ENCODE results near the gene CAPG.

The CAPG gene, protein sequence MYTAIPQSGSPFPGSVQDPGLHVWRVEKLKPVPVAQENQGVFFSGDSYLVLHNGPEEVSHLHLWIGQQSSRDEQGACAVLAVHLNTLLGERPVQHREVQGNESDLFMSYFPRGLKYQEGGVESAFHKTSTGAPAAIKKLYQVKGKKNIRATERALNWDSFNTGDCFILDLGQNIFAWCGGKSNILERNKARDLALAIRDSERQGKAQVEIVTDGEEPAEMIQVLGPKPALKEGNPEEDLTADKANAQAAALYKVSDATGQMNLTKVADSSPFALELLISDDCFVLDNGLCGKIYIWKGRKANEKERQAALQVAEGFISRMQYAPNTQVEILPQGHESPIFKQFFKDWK

DNA sequence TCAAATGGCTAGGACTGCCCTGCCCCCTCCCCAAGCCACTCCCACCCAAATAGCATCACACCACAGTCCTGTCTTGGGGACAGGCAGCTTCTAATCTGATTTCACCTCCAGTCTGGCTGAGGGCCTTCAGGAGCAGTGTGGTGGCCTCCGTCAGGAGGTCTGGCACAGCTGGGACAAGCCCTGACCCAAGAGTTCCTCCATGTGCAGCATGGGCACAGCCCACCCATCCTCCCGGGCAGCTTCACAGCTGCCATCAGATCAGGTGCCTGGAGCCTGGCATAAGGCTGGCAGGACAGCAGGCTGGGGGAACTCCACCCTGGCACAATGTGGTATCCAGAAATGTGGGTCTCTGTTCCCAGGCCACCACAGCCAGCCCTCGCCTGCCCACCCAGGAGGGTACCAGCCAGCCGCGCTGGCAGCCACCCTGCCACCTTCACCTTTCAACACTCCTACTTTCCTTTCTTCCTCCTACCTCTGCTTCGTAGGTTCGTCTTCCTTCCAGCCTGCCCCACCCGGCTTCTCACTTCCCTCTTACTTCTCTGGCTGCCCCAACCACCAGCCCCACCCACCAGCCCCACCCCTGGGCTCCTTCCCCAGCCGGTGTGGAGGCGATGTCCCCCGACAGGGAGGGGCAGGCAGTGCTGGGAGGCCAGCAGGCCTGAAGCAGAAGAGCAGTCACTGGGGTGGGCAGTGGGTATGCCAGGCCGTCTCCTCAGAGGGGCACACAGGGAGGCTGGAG is at the start of gene CAPG:
CAPG (minus strand) TSS at position 522 of the 739 bp plus-strand sequence. CDS start 8,221 bp downstream, outside the sequence.
- Histone ChIP-seq H2AFZ (ENCODE audit: low read depth, low read length) (no peak within 1 kb of the TSS), H3K9me3 (ENCODE audit: low read length) (no peaks in the 10 kb centered on the region), H3K4me3 (ENCODE audit: low read length) (no peak within 1 kb of the TSS), H3K36me3 (ENCODE audit: insufficient read depth, low read length) (no peaks in the 10 kb centered on the region), H3K27me3 (ENCODE audit: insufficient read depth, low read length) (peaks cover 11% of the 10 kb centered on the region), H3K4me1 (ENCODE audit: insufficient read depth, low read length) (peaks cover 5% of the 10 kb centered on the region)

DNA sequence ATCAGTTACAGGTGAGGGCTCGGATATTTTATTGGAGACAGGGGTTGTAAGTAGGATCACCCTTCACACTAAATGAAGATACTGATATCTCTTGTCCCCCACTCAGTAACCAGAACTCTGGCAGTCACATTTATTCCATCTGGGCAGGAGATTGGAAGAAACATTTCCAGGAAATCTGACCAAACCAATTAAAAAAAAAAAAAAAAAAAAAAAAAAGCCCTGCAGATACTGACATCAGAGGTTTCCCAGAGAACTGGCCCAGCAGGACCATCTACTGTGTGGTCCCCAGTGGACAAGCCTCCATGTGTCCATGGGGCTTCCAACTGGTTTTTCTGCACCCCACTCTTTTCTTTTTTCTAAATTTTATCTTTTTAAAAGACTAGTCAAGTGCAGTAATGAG is 49.6 kb upstream of the CAPG start:
- Histone ChIP-seq H2AFZ (ENCODE audit: low read depth, low read length) (no peak overlapping the region), H3K4me1 (ENCODE audit: insufficient read depth, low read length) (no peaks in the 10 kb centered on the region), H3K4me3 (ENCODE audit: low read length) (no peak overlapping the region), H3K36me3 (ENCODE audit: insufficient read depth, low read length) (no peaks in the 10 kb centered on the region), H3K9me3 (ENCODE audit: low read length) (no peaks in the 10 kb centered on the region), H3K27me3 (ENCODE audit: insufficient read depth, low read length) (no peaks in the 10 kb centered on the region)

DNA sequence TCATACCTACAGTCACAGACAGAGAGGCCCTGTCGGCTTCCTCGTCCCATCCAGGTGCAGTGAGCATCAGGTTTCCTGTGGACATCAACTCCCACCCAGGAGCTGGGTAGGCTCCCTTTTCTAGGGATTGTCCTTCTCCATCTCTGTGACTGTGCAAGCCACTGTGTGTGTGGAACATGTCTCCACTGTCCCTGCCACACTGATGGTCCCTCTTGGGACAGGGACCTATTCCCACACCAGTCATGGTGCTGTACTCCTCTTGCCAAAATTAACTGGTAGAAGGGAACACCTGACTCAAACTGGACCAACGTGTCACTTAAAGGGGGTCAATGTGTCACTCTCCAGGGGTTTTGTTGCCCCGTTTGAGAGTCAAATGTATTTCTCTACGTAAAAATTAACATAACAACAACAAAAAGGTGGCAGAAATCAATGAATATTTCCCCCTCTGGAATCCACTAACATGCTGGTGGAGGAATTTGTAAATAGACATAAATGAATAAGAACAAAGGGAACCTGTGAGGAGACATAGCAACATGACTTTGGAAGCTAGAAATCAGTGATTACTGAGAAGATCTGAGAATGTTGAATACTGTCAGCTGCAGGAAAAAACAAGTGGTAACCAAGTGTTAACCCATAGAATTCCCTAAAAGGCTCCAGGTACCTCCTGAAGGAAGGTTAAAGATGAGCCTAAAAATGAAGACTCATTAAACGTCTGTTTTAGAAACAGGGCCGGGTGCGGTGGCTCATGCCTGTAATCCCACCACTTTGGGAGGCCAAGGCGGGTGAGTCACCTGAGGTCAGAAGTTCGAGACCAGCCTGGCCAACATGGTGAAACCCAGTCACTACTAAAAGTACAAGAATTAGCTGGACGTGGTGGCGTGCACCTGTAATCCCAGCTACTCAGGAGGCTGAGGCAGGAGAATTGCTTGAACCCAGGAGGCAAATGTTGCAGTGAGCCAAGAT is 48.7 kb upstream of the CAPG start:
- Histone ChIP-seq H3K9me3 (ENCODE audit: low read length) (no peaks in the 10 kb centered on the region), H3K36me3 (ENCODE audit: insufficient read depth, low read length) (no peaks in the 10 kb centered on the region), H2AFZ (ENCODE audit: low read depth, low read length) (no peak overlapping the region), H3K4me3 (ENCODE audit: low read length) (no peak overlapping the region), H3K27me3 (ENCODE audit: insufficient read depth, low read length) (no peaks in the 10 kb centered on the region), H3K4me1 (ENCODE audit: insufficient read depth, low read length) (no peaks in the 10 kb centered on the region)

DNA sequence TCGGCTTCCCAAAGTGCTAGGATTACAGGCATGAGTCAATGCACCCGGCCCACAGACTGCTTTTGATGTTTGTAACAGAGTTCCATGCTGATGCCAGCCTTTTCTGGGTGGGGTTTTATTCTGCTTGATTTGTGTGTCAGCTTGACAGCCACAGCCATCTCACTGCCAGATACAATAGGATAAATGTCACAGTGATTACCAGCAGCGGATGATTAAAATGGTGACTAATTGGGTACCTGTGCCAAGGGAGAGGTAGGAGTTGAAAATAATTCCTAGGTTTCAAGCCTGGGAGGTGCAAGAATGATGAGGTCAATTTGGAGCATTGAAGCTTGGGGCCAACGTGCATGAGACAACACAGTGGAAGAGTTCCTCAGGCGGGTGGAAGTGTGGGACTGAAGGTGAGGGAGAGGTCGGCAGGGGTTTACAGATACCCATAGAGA is 47.7 kb upstream of the CAPG start:
- Histone ChIP-seq H3K27me3 (ENCODE audit: insufficient read depth, low read length) (no peaks in the 10 kb centered on the region), H3K4me1 (ENCODE audit: insufficient read depth, low read length) (no peaks in the 10 kb centered on the region), H3K36me3 (ENCODE audit: insufficient read depth, low read length) (no peaks in the 10 kb centered on the region), H3K9me3 (ENCODE audit: low read length) (no peaks in the 10 kb centered on the region), H2AFZ (ENCODE audit: low read depth, low read length) (no peak overlapping the region), H3K4me3 (ENCODE audit: low read length) (no peak overlapping the region)

DNA sequence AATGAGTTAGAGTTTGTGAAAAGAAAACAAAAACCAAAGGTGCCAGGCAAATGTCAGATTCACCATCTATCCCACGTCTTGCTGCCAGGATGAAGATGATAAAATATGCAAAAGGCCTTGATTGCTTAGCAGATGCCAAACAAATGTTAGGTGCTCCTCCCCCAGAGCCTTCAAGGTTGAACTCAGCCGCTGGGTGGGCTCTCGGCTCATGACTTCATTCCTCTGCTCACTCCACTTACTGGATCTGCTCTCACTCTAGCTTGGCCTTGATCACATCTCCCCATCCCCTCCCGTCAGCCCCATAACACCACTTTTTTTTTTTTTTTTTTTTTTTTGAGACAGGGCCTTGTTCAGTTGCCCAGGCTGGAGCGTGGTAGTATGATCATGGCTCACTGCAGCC is 46.9 kb upstream of the CAPG start:
- Histone ChIP-seq H3K36me3 (ENCODE audit: insufficient read depth, low read length) (no peaks in the 10 kb centered on the region), H3K4me1 (ENCODE audit: insufficient read depth, low read length) (no peaks in the 10 kb centered on the region), H3K9me3 (ENCODE audit: low read length) (no peaks in the 10 kb centered on the region), H2AFZ (ENCODE audit: low read depth, low read length) (no peak overlapping the region), H3K27me3 (ENCODE audit: insufficient read depth, low read length) (no peaks in the 10 kb centered on the region), H3K4me3 (ENCODE audit: low read length) (no peak overlapping the region)

DNA sequence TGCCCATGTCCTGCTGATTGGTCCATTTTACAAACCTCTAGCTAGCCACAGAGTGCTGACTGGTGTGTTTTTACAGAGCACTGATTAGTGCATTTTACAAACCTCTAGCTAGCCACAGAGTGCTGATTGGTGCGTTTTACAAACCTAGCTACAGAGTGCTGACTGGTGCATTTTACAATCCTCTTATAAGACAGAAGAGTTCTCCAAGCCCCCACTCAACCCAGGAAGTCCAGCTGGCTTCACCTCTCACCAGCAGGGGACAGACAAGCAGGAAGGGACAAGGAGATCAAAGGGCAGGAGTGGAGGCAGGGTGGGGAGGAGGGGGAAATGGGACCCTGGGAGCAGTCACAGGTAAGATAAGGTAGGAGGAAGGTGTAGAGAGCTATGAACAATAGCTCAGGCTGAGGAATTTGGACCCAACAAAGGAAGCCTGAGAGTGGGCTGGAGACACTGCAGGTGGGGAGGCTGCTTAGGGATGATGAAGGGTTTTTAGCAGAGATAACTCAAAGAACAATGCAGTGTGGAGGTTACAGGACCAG is 45.5 kb upstream of the CAPG start:
- no peaks in the 10 kb centered on the region for H3K27me3 ChIP-seq (ENCODE audit: insufficient read depth, low read length)
- H2AFZ ChIP-seq (ENCODE audit: low read depth, low read length), result no peak overlapping the region
- H3K4me3 ChIP-seq (ENCODE audit: low read length), result no peak overlapping the region
- H3K36me3 ChIP-seq (ENCODE audit: insufficient read depth, low read length), result no peaks in the 10 kb centered on the region
- no peaks in the 10 kb centered on the region for H3K9me3 ChIP-seq (ENCODE audit: low read length)
- H3K4me1 ChIP-seq (ENCODE audit: insufficient read depth, low read length), result no peaks in the 10 kb centered on the region

DNA sequence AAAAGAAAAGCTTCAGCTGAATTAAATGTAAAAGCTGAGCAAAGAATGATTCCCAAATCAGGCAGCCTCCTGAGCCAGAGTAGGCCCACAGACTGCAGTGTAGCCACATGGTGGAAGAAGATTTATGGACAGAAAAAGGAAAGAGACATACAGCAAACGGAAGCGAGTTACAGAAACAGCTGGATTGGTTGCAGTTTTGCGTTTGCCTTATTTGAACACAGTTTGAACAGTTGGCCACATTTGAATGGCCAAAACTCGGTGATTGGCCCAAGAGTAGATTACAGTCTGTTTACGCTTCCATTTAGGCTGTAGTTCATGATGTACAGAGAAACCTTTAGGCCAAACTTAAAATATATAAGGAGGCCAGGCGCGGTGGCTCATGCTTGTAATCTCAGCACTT is 43.4 kb upstream of the CAPG start:
- Histone ChIP-seq H3K27me3 (ENCODE audit: insufficient read depth, low read length) (no peaks in the 10 kb centered on the region), H3K4me3 (ENCODE audit: low read length) (no peak overlapping the region), H3K4me1 (ENCODE audit: insufficient read depth, low read length) (no peaks in the 10 kb centered on the region), H2AFZ (ENCODE audit: low read depth, low read length) (no peak overlapping the region), H3K36me3 (ENCODE audit: insufficient read depth, low read length) (no peaks in the 10 kb centered on the region), H3K9me3 (ENCODE audit: low read length) (no peaks in the 10 kb centered on the region)

DNA sequence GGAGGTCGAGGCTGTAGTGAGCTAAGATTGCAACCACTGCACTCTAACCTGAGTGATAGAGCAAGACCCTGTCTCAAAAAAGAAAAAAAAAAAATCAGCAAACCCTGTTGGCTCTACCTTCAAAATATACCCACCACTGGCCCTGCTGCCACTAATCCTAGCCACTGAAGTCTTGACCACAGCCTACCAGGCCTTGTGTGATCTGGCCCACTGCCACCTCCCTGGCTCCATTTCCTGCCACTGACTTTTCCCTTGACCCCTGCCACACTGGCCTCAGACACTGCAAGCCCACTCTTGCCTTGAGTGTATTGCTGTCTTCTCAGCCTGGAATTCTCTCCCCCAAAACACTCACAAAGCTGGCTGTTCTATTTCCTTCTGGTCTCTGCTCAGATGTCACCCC is 42.1 kb upstream of the CAPG start:
- Histone ChIP-seq H3K27me3 (ENCODE audit: insufficient read depth, low read length) (no peaks in the 10 kb centered on the region), H3K36me3 (ENCODE audit: insufficient read depth, low read length) (no peaks in the 10 kb centered on the region), H3K9me3 (ENCODE audit: low read length) (no peaks in the 10 kb centered on the region), H3K4me1 (ENCODE audit: insufficient read depth, low read length) (no peaks in the 10 kb centered on the region), H2AFZ (ENCODE audit: low read depth, low read length) (no peak overlapping the region), H3K4me3 (ENCODE audit: low read length) (no peak overlapping the region)

DNA sequence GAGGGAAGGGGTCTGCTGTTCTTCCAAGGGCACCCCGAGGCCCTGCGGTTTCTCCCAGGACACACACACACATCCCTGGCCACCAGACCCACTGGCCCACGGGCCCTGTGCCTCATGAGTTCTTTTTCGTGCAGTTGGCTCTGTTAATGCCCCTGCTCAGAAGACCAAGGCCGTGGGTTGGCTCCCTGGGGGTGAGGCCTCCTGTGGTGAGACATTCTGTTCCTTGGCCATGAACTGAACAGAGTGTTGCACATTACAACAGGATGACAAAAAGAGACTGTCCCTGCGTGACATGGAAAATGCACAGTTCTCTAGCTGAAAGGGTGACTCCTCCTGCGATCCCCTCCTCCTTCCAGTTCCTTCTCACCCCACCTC is 39.0 kb upstream of the CAPG start:
- H2AFZ ChIP-seq (ENCODE audit: low read depth, low read length), result no peak overlapping the region
- no peaks in the 10 kb centered on the region for H3K36me3 ChIP-seq (ENCODE audit: insufficient read depth, low read length)
- no peaks in the 10 kb centered on the region for H3K4me1 ChIP-seq (ENCODE audit: insufficient read depth, low read length)
- peaks cover 3% of the 10 kb centered on the region for H3K27me3 ChIP-seq (ENCODE audit: insufficient read depth, low read length)
- no peak overlapping the region for H3K4me3 ChIP-seq (ENCODE audit: low read length)
- no peaks in the 10 kb centered on the region for H3K9me3 ChIP-seq (ENCODE audit: low read length)

DNA sequence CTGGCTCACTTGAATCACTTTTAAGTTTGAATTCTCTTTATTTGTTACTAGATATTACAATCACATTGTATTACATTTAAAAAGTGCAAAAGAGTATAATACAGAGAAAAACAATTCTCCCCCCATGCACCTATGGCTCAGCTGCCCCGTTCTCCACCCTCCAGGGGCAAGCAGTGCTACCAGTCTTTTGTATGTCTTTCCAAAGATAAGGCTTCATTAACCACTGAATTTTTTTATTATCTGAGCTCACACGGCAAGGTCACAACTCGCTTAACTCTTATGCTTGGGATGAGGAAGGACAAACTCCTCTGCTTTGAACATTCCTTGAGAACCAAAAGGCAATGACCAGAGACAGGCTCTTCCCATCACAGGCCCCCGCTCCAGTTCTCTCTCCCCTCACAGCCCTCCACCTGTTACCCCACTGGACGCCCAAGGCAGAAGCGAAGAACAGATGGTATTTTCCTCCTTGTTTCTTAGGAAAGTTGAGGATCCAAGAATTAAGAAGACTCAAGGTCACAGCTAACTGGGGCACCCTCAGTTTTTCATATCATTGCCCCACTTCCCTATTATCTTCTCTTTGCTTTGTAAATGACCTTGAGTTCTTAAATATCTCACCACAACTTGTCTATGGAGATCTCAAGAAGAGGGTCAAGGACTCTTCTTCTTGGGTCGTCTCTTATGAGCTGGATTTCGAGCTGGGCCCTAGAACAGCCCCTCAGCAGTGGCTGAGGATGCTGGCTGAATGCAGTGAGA is 38.5 kb upstream of the CAPG start:
- H3K27me3 ChIP-seq (ENCODE audit: insufficient read depth, low read length), result peaks cover 3% of the 10 kb centered on the region
- no peak overlapping the region for H2AFZ ChIP-seq (ENCODE audit: low read depth, low read length)
- no peaks in the 10 kb centered on the region for H3K36me3 ChIP-seq (ENCODE audit: insufficient read depth, low read length)
- H3K4me1 ChIP-seq (ENCODE audit: insufficient read depth, low read length), result no peaks in the 10 kb centered on the region
- no peak overlapping the region for H3K4me3 ChIP-seq (ENCODE audit: low read length)
- H3K9me3 ChIP-seq (ENCODE audit: low read length), result no peaks in the 10 kb centered on the region

DNA sequence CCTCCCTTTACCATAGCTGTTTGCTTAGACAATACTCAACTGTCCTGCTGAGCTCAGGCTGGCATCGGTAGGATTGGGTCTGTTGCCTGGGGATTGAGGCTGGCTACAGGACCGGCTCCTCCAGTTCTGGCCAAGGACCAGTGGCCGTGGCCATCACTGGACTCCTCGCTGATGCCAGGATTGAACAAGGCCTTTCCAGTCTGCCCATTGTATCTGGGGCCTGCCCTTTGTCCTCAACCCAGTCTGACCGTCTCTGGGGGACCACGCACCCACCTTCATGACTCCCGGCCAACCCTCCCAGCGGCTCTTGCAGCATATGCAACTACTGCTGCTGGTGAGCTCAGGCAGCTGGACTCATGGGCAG is 37.0 kb upstream of the CAPG start:
- H3K36me3 ChIP-seq (ENCODE audit: insufficient read depth, low read length), result no peaks in the 10 kb centered on the region
- H3K9me3 ChIP-seq (ENCODE audit: low read length), result no peaks in the 10 kb centered on the region
- H3K4me3 ChIP-seq (ENCODE audit: low read length), result no peak overlapping the region
- H3K27me3 ChIP-seq (ENCODE audit: insufficient read depth, low read length), result peaks cover 6% of the 10 kb centered on the region
- no peaks in the 10 kb centered on the region for H3K4me1 ChIP-seq (ENCODE audit: insufficient read depth, low read length)
- no peak overlapping the region for H2AFZ ChIP-seq (ENCODE audit: low read depth, low read length)

Measured in neuron (in vitro differentiated cells).